GM10266 (cell line): Measurements from ENCODE around the gene SLC6A13.
"Not testable (repeated sequence)": the region's sequence is repeated elsewhere in the genome, so short reads cannot be mapped to it uniquely, and the experiment has no call there.

Experiments
- DNase-seq: peaks from one replicate; pipeline ENCODE4 v3.0.0; 2012; ENCODE audit errors: extremely low spot score
- CTCF ChIP-seq: IDR thresholded peaks from 2 replicates; pipeline ENCODE4 v1.5.1; 2012; ENCODE audit warnings: mild to moderate bottlenecking, low read depth; ENCODE audit not compliant: control insufficient read depth, insufficient read depth; ENCODE audit errors: missing control alignments

SLC6A13 gene

GRCh38 chr12:190881-191280 is 71.8 kb downstream of the SLC6A13 start:
- no peak for TF ChIP-seq CTCF

GRCh38 chr12:189622-189962 is 73.0 kb downstream of the SLC6A13 start:
- no peak for DNase-seq
- TF ChIP-seq CTCF, result no peak

More at GRCh38 chr12:190881-191280, 71.8 kb downstream of the SLC6A13 start:
- DNase-seq, result no peak

- DNase-seq, result peak; percentile 86
- peak; percentile 68 for TF ChIP-seq CTCF
Observed at GRCh38 chr12:188910-189621, 73.6 kb downstream of the SLC6A13 start.

GRCh38 chr12:187986-188909 is 74.4 kb downstream of the SLC6A13 start:
- not testable (repeated sequence) for DNase-seq

- TF ChIP-seq CTCF, result no peak
- no peak for DNase-seq
Observed at GRCh38 chr12:186006-186625, 76.5 kb downstream of the SLC6A13 start.

- no peak for TF ChIP-seq CTCF
- DNase-seq, result no peak
Observed at GRCh38 chr12:185576-185955, 77.1 kb downstream of the SLC6A13 start.

- no peak for TF ChIP-seq CTCF
- DNase-seq, result no peak
Observed at GRCh38 chr12:184811-185575, 77.6 kb downstream of the SLC6A13 start.
